Measurements from ENCODE around the gene BMAL1. TPM values are rescaled to one million over a fixed set of nuclear protein-coding genes. Genes with fewer than 3 reads are reported as not detected.

BMAL1 gene
- total and polyA plus RNA-seq, 2 of the 8 experiments (the other 6 are each of a cell fraction or from before 2014, with no cell fraction given) = 6.8 to 6.9 TPM

DNA sequence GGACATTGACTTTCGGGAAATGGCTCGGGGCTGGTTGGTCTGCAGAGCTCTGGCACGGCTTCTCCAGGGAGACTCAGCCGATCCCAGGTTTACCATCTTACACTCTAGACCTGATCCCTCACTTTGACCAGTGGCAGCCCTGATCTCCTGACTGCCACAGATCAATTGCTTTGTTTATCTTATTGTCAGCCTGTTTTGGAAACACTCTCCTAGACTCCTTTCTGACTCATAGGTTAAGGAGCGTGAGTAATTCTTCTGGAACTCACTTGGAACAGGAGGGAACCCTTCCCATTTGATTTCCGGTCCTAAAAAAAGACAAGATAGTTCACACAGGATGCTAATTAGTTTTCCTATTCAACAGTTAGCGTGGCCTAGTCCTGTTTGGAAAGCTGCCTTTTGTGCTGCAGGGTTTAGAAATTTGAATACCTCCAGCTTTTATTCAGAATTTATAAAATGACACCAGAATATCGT, 16.0 kb upstream of the BMAL1 start (continued):
- TF ChIP-seq, protein P1, sequence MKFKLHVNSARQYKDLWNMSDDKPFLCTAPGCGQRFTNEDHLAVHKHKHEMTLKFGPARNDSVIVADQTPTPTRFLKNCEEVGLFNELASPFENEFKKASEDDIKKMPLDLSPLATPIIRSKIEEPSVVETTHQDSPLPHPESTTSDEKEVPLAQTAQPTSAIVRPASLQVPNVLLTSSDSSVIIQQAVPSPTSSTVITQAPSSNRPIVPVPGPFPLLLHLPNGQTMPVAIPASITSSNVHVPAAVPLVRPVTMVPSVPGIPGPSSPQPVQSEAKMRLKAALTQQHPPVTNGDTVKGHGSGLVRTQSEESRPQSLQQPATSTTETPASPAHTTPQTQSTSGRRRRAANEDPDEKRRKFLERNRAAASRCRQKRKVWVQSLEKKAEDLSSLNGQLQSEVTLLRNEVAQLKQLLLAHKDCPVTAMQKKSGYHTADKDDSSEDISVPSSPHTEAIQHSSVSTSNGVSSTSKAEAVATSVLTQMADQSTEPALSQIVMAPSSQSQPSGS (IDR thresholded peaks at IDR 0.05; ENCODE audit: low read length) = no peak
- TF ChIP-seq EZH2 (IDR thresholded peaks at IDR 0.05; ENCODE audit: low read depth, low read length, severe bottlenecking) (no peak), SP1 (IDR thresholded peaks at IDR 0.05; ENCODE audit: low read depth, low read length) (no peak), TCF12 (IDR thresholded peaks at IDR 0.05; ENCODE audit: low read depth, low read length) (no peak), YY1 (IDR thresholded peaks at IDR 0.05; ENCODE audit: low read depth, low read length) (no peak), RFX5 (IDR thresholded peaks at IDR 0.05; ENCODE audit: borderline replicate concordance, low read depth, low read length) (no peak), HDAC6 (IDR thresholded peaks at IDR 0.05; ENCODE audit: low read depth, low read length) (no peak), POLR2A (IDR thresholded peaks at IDR 0.05; ENCODE audit: control extremely low read depth in 1 of 2, low read depth in 2 of 2, low read length in 2 of 2) (no peak), MAFK (IDR thresholded peaks at IDR 0.05; ENCODE audit: low read depth, low read length) (no peak), CREB1 (IDR thresholded peaks at IDR 0.05) (no peak)

Data from H1 (cell line).